Heart left ventricle (tissue), 13 donors: Measurements from ENCODE around the gene NTM.

Experiments used
- CTCF ChIP-seq, 12 donors: fragments of 200-600 bp; sonication (generic) in 4 of 12; IDR thresholded peaks; one replicate each; pipeline versions ENCODE4 v1.5.0 to v1.8.0; 2018 to 2022; ENCODE audit warnings: antibody characterized with exemption in 12 of 12, mild to moderate bottlenecking in 5 of 12
- POLR2A ChIP-seq, 2 donors: fragments of 450-650 bp; IDR thresholded peaks; one replicate each; pipeline ENCODE4 v1.6.1; 2017; ENCODE audit warnings: antibody characterized with exemption in 2 of 2, mild to moderate bottlenecking in 2 of 2, moderate library complexity in 2 of 2
- donor health status: ischemic (EF 13 %, LVEDD 7.1; RV severe dilation, severe dysfunction).
- donor health status: DM: no; HTN: yes; CAD: no.
- donor health status: DM: no; HTN: no; CAD: no.
- donor health status: ischemic (EF 25% LVEDD 6.9; RV normal size, moderate dysfunction).
- donor health status: ischemic (EF 25% LVEDD 5.7; RV mildly dilated, moderate dysfunction).
- donor health status: ischemic (EF 35%, LVEDD 5.7; RV mildly dilated, moderate dysfunction).
- donor health status: nonischemic (EF 11% LVEDD 7.7; RV severe dilation, severe dysfunction).
- donor health status: DM: yes; HTN: yes; CAD: no.
- donor health status: PGD.
- donor health status: ischemic (EF 29% LVEDD 5.4; RV normal size, mild dysfunction).
- donor health status: nonischemic (EF 23%, LVEDD 6.1; RV moderate dilation, normal function).

GRCh38 chr11:131703311-131703710 lies 332.9 kb downstream of the NTM start:
- TF ChIP-seq CTCF (IDR thresholded peaks at IDR 0.05) (no peak), POLR2A (IDR thresholded peaks at IDR 0.05) (no peak)
